ENCODE data around the gene GIPR.

DNA sequence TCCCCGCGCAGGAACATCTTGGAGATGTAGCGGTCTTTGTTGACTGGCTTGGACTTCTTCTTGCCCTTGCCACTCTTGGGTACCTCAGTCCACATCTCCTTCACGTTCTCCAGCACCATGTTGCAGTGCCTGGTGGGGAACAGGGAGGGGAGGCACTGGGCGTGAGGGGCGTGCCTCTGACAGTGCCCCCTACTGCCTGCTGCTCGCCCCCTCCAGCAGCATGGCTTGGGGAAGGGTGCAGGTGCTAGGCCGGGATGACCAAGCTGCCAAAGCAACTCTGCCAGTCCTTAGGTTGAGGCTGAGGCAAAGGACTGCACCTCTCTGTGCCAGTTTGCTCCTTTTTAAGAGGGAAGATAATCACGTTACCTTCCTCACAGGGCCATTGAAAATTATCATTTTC, 19.6 kb downstream of the GIPR start:
- TF ChIP-seq CTCF (IDR thresholded peaks at IDR 0.05): no peak
- TF ChIP-seq EP300 (IDR thresholded peaks at IDR 0.05): no peak
